ENCODE measurements around the gene OR6S1.

DNA sequence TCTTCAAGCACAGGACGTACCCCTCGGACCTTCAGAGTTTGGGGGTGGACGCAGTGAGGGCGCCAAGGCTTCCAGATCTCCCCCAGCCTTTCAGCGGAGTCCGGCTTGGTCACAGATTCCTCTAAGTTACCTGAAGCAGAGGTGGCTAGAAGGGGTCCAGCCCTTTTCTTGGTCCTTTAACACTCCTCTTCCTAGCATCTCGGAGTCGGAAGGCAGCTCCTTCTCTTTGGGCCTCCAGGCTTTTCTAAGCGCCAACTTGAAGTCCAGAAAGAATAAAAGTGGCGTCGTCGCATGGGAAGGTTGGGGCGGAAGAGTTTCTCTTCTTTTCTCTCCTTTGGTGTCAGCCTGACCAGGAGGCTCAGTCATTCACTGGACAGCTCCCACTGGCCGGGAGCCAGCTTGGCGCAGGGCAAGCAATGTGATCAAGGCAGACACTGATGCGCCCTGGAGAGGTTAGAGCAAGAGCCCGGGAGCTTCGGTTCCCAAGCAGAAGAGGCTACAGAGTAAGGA, 9.6 kb downstream of the OR6S1 start:
- TF ChIP-seq, protein P1, sequence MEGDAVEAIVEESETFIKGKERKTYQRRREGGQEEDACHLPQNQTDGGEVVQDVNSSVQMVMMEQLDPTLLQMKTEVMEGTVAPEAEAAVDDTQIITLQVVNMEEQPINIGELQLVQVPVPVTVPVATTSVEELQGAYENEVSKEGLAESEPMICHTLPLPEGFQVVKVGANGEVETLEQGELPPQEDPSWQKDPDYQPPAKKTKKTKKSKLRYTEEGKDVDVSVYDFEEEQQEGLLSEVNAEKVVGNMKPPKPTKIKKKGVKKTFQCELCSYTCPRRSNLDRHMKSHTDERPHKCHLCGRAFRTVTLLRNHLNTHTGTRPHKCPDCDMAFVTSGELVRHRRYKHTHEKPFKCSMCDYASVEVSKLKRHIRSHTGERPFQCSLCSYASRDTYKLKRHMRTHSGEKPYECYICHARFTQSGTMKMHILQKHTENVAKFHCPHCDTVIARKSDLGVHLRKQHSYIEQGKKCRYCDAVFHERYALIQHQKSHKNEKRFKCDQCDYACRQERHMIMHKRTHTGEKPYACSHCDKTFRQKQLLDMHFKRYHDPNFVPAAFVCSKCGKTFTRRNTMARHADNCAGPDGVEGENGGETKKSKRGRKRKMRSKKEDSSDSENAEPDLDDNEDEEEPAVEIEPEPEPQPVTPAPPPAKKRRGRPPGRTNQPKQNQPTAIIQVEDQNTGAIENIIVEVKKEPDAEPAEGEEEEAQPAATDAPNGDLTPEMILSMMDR (IDR thresholded peaks at IDR 0.05), result no peak
- no peak for TF ChIP-seq POLR2A (IDR thresholded peaks at IDR 0.05)

Measured in heart left ventricle (tissue), 13 donors.